ENCODE measurements around the gene ARHGEF16.
A peak's percentile ranks its signal among the peaks of the same experiment; 100 is the strongest.

Gene ARHGEF16

GRCh38 chr1:3468236-3469103 is 14.0 kb downstream of the ARHGEF16 start:
- H3K4me3 ChIP-seq (replicated peaks in 1 of 2; ENCODE audit: low read depth in 2 of 2, low read length in 2 of 2): no peak overlapping the region
- no peak for DNase-seq (ENCODE audit: low read depth in 2 of 2)
- no peak for TF ChIP-seq CTCF (IDR thresholded peaks at IDR 0.05; ENCODE audit: low read depth, low read length)

GRCh38 chr1:3469104-3469848 is 14.8 kb downstream of the ARHGEF16 start:
- no peak for DNase-seq (ENCODE audit: low read depth in 2 of 2)
- no peak overlapping the region for H3K4me3 ChIP-seq (replicated peaks in 1 of 2; ENCODE audit: low read depth in 2 of 2, low read length in 2 of 2)
- no peak for TF ChIP-seq CTCF (IDR thresholded peaks at IDR 0.05; ENCODE audit: low read depth, low read length)

GRCh38 chr1:3469849-3470649 is 15.6 kb downstream of the ARHGEF16 start:
- no peak overlapping the region for H3K4me3 ChIP-seq (replicated peaks in 1 of 2; ENCODE audit: low read depth in 2 of 2, low read length in 2 of 2)
- no peak for TF ChIP-seq CTCF (IDR thresholded peaks at IDR 0.05; ENCODE audit: low read depth, low read length)
- no peak for DNase-seq (ENCODE audit: low read depth in 2 of 2)

- no peak for TF ChIP-seq CTCF (IDR thresholded peaks at IDR 0.05; ENCODE audit: low read depth, low read length)
- no peak overlapping the region for H3K4me3 ChIP-seq (replicated peaks in 1 of 2; ENCODE audit: low read depth in 2 of 2, low read length in 2 of 2)
- no peak for DNase-seq (ENCODE audit: low read depth in 2 of 2)
These were observed 16.3 kb downstream of the ARHGEF16 start for GRCh38 chr1:3470650-3471355.

- peak; percentile 49 for TF ChIP-seq CTCF (IDR thresholded peaks at IDR 0.05; ENCODE audit: low read depth, low read length)
- peak; percentile 61 to 72 for DNase-seq (ENCODE audit: low read depth in 2 of 2)
- no peak overlapping the region for H3K4me3 ChIP-seq (replicated peaks in 1 of 2; ENCODE audit: low read depth in 2 of 2, low read length in 2 of 2)
These were observed 17.1 kb downstream of the ARHGEF16 start for GRCh38 chr1:3471356-3472087.
